HG02970 (cell line): Measurements from ENCODE around the gene GMCL1.
"Not testable (repeated sequence)": the region's sequence is repeated elsewhere in the genome, so short reads cannot be mapped to it uniquely, and the experiment has no call there.

ENCODE experiments used
- ATAC-seq: cut with Tn5 transposase; IDR thresholded peaks from one replicate; pipeline ENCODE4 v1.9.1; 2021; ENCODE audit warnings: mild to moderate bottlenecking, moderate library complexity, moderate number of reproducible peaks; ENCODE audit not compliant: unreplicated experiment, low FRiP score

Gene GMCL1

GRCh38 chr2:69805887-69806286 lies 23.6 kb upstream of the GMCL1 start:
- ATAC-seq: no peak

- ATAC-seq: no peak
Observed at GRCh38 chr2:69807821-69808540, 21.5 kb upstream of the GMCL1 start.

- ATAC-seq: no peak
Observed at GRCh38 chr2:69810550-69810949, 18.9 kb upstream of the GMCL1 start.

GRCh38 chr2:69811018-69811417 lies 18.4 kb upstream of the GMCL1 start:
- ATAC-seq: no peak

GRCh38 chr2:69811591-69811990 lies 17.9 kb upstream of the GMCL1 start:
- ATAC-seq: no peak

- ATAC-seq: no peak
Observed at GRCh38 chr2:69815717-69816116, 13.7 kb upstream of the GMCL1 start.

- ATAC-seq: peak; percentile 55
Observed at GRCh38 chr2:69816923-69817542, 12.4 kb upstream of the GMCL1 start.

GRCh38 chr2:69817729-69818501 lies 11.5 kb upstream of the GMCL1 start:
- no peak for ATAC-seq

GRCh38 chr2:69827796-69828540 lies 1.5 kb upstream of the GMCL1 start:
- ATAC-seq: no peak

- no peak for ATAC-seq
Observed at GRCh38 chr2:69828938-69829255, 563 bp upstream of the GMCL1 start.

GRCh38 chr2:69830045-69830905 lies 815 bp downstream of the GMCL1 start:
- peak; percentile 25 for ATAC-seq

GRCh38 chr2:69830906-69831241 lies 1.4 kb downstream of the GMCL1 start:
- not testable (repeated sequence) for ATAC-seq

- ATAC-seq: no peak
Observed at GRCh38 chr2:69831354-69831905, 2.0 kb downstream of the GMCL1 start.

- no peak for ATAC-seq
Observed at GRCh38 chr2:69833752-69834151, 4.3 kb downstream of the GMCL1 start.

GRCh38 chr2:69835666-69836065 lies 6.2 kb downstream of the GMCL1 start:
- ATAC-seq: no peak

- no peak for ATAC-seq
Observed at GRCh38 chr2:69836316-69836715, 6.9 kb downstream of the GMCL1 start.

GRCh38 chr2:69837533-69837932 lies 8.1 kb downstream of the GMCL1 start:
- no peak for ATAC-seq

- no peak for ATAC-seq
Observed at GRCh38 chr2:69843993-69844392, 14.5 kb downstream of the GMCL1 start.

GRCh38 chr2:69844560-69844959 lies 15.1 kb downstream of the GMCL1 start:
- ATAC-seq: no peak
